Measurements from ENCODE around the gene ZNF414.

Gene ZNF414

GRCh38 chr19:8531470-8531869 lies 17.5 kb upstream of the ZNF414 start:
- no peaks in the 10 kb centered on the region for H3K4me1 ChIP-seq (ENCODE audit: control insufficient read depth, insufficient read depth, low read length)
- no peaks in the 10 kb centered on the region for H3K36me3 ChIP-seq (ENCODE audit: control insufficient read depth in 2 of 2, insufficient read depth in 1 of 2, low read length in 2 of 2)
- ChIA-PET CTCF (interaction anchor here (0.7 kb wide), 1 partner anchor 383 kb away, joined by 3 read pairs; no protein-coding TSS in a partner anchor), POLR2A (interaction anchor here (1.3 kb wide), 1 partner anchor 17 kb away, joined by 5 read pairs; the partner anchor contains the start of gene ZNF414)
- no peaks in the 10 kb centered on the region for H3K9me3 ChIP-seq (ENCODE audit: control insufficient read depth, insufficient read depth, low read depth, low read length)
- no peak overlapping the region for H3K4me3 ChIP-seq (ENCODE audit: low read depth, low read length)
- no peak for TF ChIP-seq ZNF768 (tag by site-specific recombination; IDR thresholded peaks at IDR 0.05)
- no peak for TF ChIP-seq ZNF792 (tag by site-specific recombination; IDR thresholded peaks at IDR 0.05)
- no peak for TF ChIP-seq ZNF654 (tag by site-specific recombination; IDR thresholded peaks at IDR 0.05; ENCODE audit: low read depth)
- TF ChIP-seq ZFP41 (tag by site-specific recombination; IDR thresholded peaks at IDR 0.05; ENCODE audit: borderline replicate concordance), result no peak
- TF ChIP-seq ZNF221 (tag by site-specific recombination; IDR thresholded peaks at IDR 0.05; ENCODE audit: borderline replicate concordance), result no peak
- TF ChIP-seq EGR2 (tag by site-specific recombination; IDR thresholded peaks at IDR 0.05; ENCODE audit: low read depth), result no peak
- peak; percentile 42; the same call in 1 of the 2 replicates for TF ChIP-seq ZNF629 (tag by site-specific recombination; IDR thresholded peaks at IDR 0.05)
- 0 out of 2 replicates have a peak, but pooled peaks have one; percentile 38 for TF ChIP-seq SCRT2 (tag by site-specific recombination; IDR thresholded peaks at IDR 0.05)
- TF ChIP-seq ZIC2 (tag by site-specific recombination; IDR thresholded peaks at IDR 0.05), result peak; percentile 74
- 0 out of 2 replicates have a peak, but pooled peaks have one; percentile 14 for TF ChIP-seq GLIS1 (tag by site-specific recombination; IDR thresholded peaks at IDR 0.05)
- H3K27ac ChIP-seq (ENCODE audit: extremely low read depth, low read depth, low read length), result no peak overlapping the region

GRCh38 chr19:8530061-8530679 lies 16.2 kb upstream of the ZNF414 start:
- no peak for TF ChIP-seq ZBTB6 (tag by site-specific recombination; IDR thresholded peaks at IDR 0.05)
- TF ChIP-seq ZNF132 (tag by site-specific recombination; IDR thresholded peaks at IDR 0.05; ENCODE audit: borderline replicate concordance), result no peak
- no peak overlapping the region for H3K27ac ChIP-seq (ENCODE audit: extremely low read depth, low read depth, low read length)
- ChIA-PET POLR2A (no interaction called here), CTCF (no interaction called here)
- H3K4me3 ChIP-seq (ENCODE audit: low read depth, low read length), result no peak overlapping the region
- no peaks in the 10 kb centered on the region for H3K9me3 ChIP-seq (ENCODE audit: control insufficient read depth, insufficient read depth, low read depth, low read length)
- no peaks in the 10 kb centered on the region for H3K4me1 ChIP-seq (ENCODE audit: control insufficient read depth, insufficient read depth, low read length)
- no peaks in the 10 kb centered on the region for H3K36me3 ChIP-seq (ENCODE audit: control insufficient read depth in 2 of 2, insufficient read depth in 1 of 2, low read length in 2 of 2)

GRCh38 chr19:8529369-8530006 lies 15.5 kb upstream of the ZNF414 start:
- no peak overlapping the region for H3K4me3 ChIP-seq (ENCODE audit: low read depth, low read length)
- H3K27ac ChIP-seq (ENCODE audit: extremely low read depth, low read depth, low read length), result no peak overlapping the region
- H3K36me3 ChIP-seq (ENCODE audit: control insufficient read depth in 2 of 2, insufficient read depth in 1 of 2, low read length in 2 of 2), result no peaks in the 10 kb centered on the region
- POLR2A ChIA-PET, result no interaction called here
- H3K9me3 ChIP-seq (ENCODE audit: control insufficient read depth, insufficient read depth, low read depth, low read length), result no peaks in the 10 kb centered on the region
- TF ChIP-seq BCL11B (tag by site-specific recombination; IDR thresholded peaks at IDR 0.05; ENCODE audit: low read depth) (no peak), ZEB2 (tag by site-specific recombination; IDR thresholded peaks at IDR 0.05) (peak; percentile 99)
- H3K4me1 ChIP-seq (ENCODE audit: control insufficient read depth, insufficient read depth, low read length), result no peaks in the 10 kb centered on the region
- CTCF ChIA-PET, result interaction anchor here (0.7 kb wide), 1 partner anchor 106 kb away, joined by 3 read pairs; no protein-coding TSS in a partner anchor

- Histone ChIP-seq H3K36me3 (ENCODE audit: control insufficient read depth in 2 of 2, insufficient read depth in 1 of 2, low read length in 2 of 2) (no peaks in the 10 kb centered on the region), H3K4me1 (ENCODE audit: control insufficient read depth, insufficient read depth, low read length) (no peaks in the 10 kb centered on the region), H3K9me3 (ENCODE audit: control insufficient read depth, insufficient read depth, low read depth, low read length) (no peaks in the 10 kb centered on the region), H3K4me3 (ENCODE audit: low read depth, low read length) (no peak overlapping the region), H3K27ac (ENCODE audit: extremely low read depth, low read depth, low read length) (no peak overlapping the region)
- CTCF ChIA-PET, result interaction anchor here (0.7 to 1.9 kb wide), 2 partner anchors 50 to 107 kb away, joined by 3 to 5 read pairs; no protein-coding TSS in a partner anchor
- POLR2A ChIA-PET, result no interaction called here
- TF ChIP-seq ATF2 (tag by site-specific recombination; IDR thresholded peaks at IDR 0.05; ENCODE audit: low read depth) (no peak), IKZF3 (tag by site-specific recombination; IDR thresholded peaks at IDR 0.05) (no peak), ZEB2 (tag by site-specific recombination; IDR thresholded peaks at IDR 0.05) (peak; percentile 98), ZSCAN16 (tag by site-specific recombination; IDR thresholded peaks at IDR 0.05) (no peak), ZNF18 (tag by site-specific recombination; IDR thresholded peaks at IDR 0.05) (no peak), TRIM28 (IDR thresholded peaks at IDR 0.05; ENCODE audit: borderline replicate concordance, low read length) (no peak)
These were observed 14.5 kb upstream of the ZNF414 start for GRCh38 chr19:8528500-8528899.
